Liver (tissue), 3 donors: Measurements from ENCODE around the gene ATXN1.

Source experiments
- CTCF ChIP-seq: fragments of 150-350 bp; IDR thresholded peaks from 2 replicates; pipeline ENCODE4 v1.5.1; 2017; ENCODE audit warnings: improper control_type of control experiment, low read depth, low read length; ENCODE audit not compliant: missing input control
- JUND ChIP-seq, 2 donors: IDR thresholded peaks; 2 replicates each; pipeline ENCODE4 v1.6.1; 2016; ENCODE audit warnings: antibody characterized with exemption in 2 of 2
- RAD21 ChIP-seq, 2 donors: IDR thresholded peaks; 2 replicates each; pipeline ENCODE4 v1.6.1; 2016; ENCODE audit warnings: antibody characterized with exemption in 2 of 2, mild to moderate bottlenecking in 2 of 2
- REST ChIP-seq: IDR thresholded peaks from 2 replicates; pipeline ENCODE4 v1.6.1; 2016; ENCODE audit warnings: antibody characterized with exemption, mild to moderate bottlenecking
- RXRA ChIP-seq, 2 donors: IDR thresholded peaks; 2 replicates each; pipeline ENCODE4 v1.6.1; 2017 to 2018; ENCODE audit warnings: antibody characterized with exemption in 2 of 2, mild to moderate bottlenecking in 1 of 2
- donor health status: healthy.
- donor health status: healthy.

GRCh38 chr6:16442031-16442430, 319.2 kb downstream of the ATXN1 start:
- TF ChIP-seq CTCF: no peak
- no peak for TF ChIP-seq JUND (IDR thresholded peaks at IDR 0.05)
- no peak for TF ChIP-seq REST
- TF ChIP-seq RAD21 (IDR thresholded peaks at IDR 0.05): no peak
- no peak for TF ChIP-seq RXRA (IDR thresholded peaks at IDR 0.05)
